Smooth muscle cell (in vitro differentiated cells): ENCODE measurements around the gene AP1S1. TPM values are rescaled to one million over a fixed set of nuclear protein-coding genes. Genes with fewer than 3 reads are reported as not detected.
"Not testable (repeated sequence)": the region's sequence is repeated elsewhere in the genome, so short reads cannot be mapped to it uniquely, and the experiment has no call there.

ENCODE experiments used
- DNase-seq: peaks from one replicate; lab custom pipeline; 2025; ENCODE audit not compliant: unreplicated experiment; lab: John Stamatoyannopoulos, UW
- H2AFZ ChIP-seq: fragments of 200-600 bp; sonication (generic); 2 replicates; pipeline ENCODE4 v1.6.0; 2016; ENCODE audit warnings: antibody characterized with exemption, low read depth, mild to moderate bottlenecking
- H3F3A ChIP-seq: fragments of 200-600 bp; sonication (generic); 2 replicates; pipeline ENCODE4 v1.6.0; 2017; ENCODE audit warnings: antibody characterized with exemption, low read depth
- H3K27ac ChIP-seq: fragments of 200-600 bp; sonication (generic); 2 replicates; pipeline ENCODE4 v1.5.1; 2016; ENCODE audit warnings: low read depth, mild to moderate bottlenecking
- H3K27me3 ChIP-seq: fragments of 200-600 bp; sonication (generic); 2 replicates; pipeline ENCODE4 v1.6.1; 2016; ENCODE audit warnings: low read depth, mild to moderate bottlenecking
- H3K36me3 ChIP-seq: fragments of 200-600 bp; sonication (generic); 2 replicates; pipeline ENCODE4 v1.5.1; 2016; ENCODE audit warnings: low read depth
- H3K4me1 ChIP-seq: fragments of 200-600 bp; sonication (generic); 2 replicates; pipeline ENCODE4 v1.5.1; 2016; ENCODE audit warnings: low read depth
- H3K4me2 ChIP-seq: fragments of 200-600 bp; sonication (generic); 2 replicates; pipeline ENCODE4 v1.6.0; 2016; ENCODE audit warnings: mild to moderate bottlenecking
- H3K4me3 ChIP-seq: fragments of 200-600 bp; sonication (generic); 2 replicates; pipeline ENCODE4 v1.5.1; 2016; ENCODE audit warnings: mild to moderate bottlenecking
- H3K79me2 ChIP-seq: fragments of 200-600 bp; sonication (generic); 2 replicates; pipeline ENCODE4 v1.6.0; 2016; ENCODE audit warnings: low read depth, mild to moderate bottlenecking
- H3K9ac ChIP-seq: fragments of 200-600 bp; sonication (generic); 2 replicates; pipeline ENCODE4 v1.6.0; 2016; ENCODE audit warnings: low read depth
- H3K9me3 ChIP-seq: fragments of 200-600 bp; sonication (generic); replicated peaks from 2 replicates; pipeline ENCODE4 v1.5.1; 2016; ENCODE audit warnings: low read depth
- H4K20me1 ChIP-seq: fragments of 200-600 bp; sonication (generic); 2 replicates; pipeline ENCODE4 v1.6.0; 2016; ENCODE audit warnings: low read depth
- CTCF ChIP-seq: fragments of 200-600 bp; sonication (generic); IDR thresholded peaks from 2 replicates; pipeline ENCODE4 v1.5.1; 2017; ENCODE audit warnings: borderline replicate concordance, mild to moderate bottlenecking, antibody characterized with exemption; ENCODE audit not compliant: insufficient read depth, poor library complexity, severe bottlenecking
- WGBS: methylation state at CpG from one replicate; pipeline ENCODE4 v1.1.7; 2016; ENCODE audit warnings: low lambda C conversion rate; 5-methylcytosine and 5-hydroxymethylcytosine counted together
- polyA plus RNA-seq: library from polyadenylated mRNA; unstranded; fragments of >200 nt; fragmentation: Nextera tagmentation; extraction: Ambion mirVana; gene quantifications from 2 replicates; pipeline ENCODE4 v1.2.1, GENCODE V29; 2016
- total RNA-seq: library from RNA; depleted of rRNA; stranded (reverse); fragments of >200 nt; gene quantifications from 2 replicates; pipeline ENCODE4 v1.2.3, GENCODE V29; 2014

AP1S1 gene
- total and polyA plus RNA-seq, 2 experiments from 2014 or later = 44.0 to 104 TPM

DNA sequence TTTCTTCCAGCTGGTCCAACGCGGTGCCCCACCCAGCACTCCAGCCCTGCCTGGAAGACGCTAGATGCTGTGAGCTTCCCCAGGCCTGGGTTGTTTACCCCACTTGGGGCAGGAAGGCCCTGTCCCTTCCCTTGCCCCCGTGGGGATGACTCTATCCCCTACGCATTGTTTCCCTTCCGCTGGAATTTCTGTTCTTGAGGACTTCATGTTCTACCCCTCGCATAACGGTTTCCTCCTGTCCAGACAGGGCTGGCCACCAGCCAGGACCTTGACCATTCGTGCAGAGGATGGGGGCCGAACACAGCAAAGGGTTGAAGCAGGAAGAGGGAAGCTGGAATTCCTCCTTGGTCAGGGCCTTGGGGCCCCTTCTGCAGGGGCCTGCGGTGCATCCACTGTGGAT is 42.0 kb upstream of the AP1S1 start:
- Histone ChIP-seq H3K36me3 (no peaks in the 10 kb centered on the region), H3F3A (peaks cover 4% of the 10 kb centered on the region), H3K27me3 (no peaks in the 10 kb centered on the region), H2AFZ (no peak overlapping the region), H3K4me2 (no peak overlapping the region), H3K27ac (peak overlapping the region; percentile 83), H4K20me1 (no peaks in the 10 kb centered on the region), H3K4me3 (no peak overlapping the region), H3K9me3 (no peaks in the 10 kb centered on the region), H3K4me1 (peaks cover 5% of the 10 kb centered on the region), H3K79me2 (no peaks in the 10 kb centered on the region), H3K9ac (no peak overlapping the region)
- 82% methylated on average over 11 of the region's 11 CpGs for WGBS
- no peak for TF ChIP-seq CTCF
- DNase-seq = no peak

- H3K27me3 ChIP-seq, DNase-seq, H3K4me3 ChIP-seq, H3K27ac ChIP-seq, H3K4me2 ChIP-seq, H2AFZ ChIP-seq, H3K4me1 ChIP-seq, H3K79me2 ChIP-seq, H3K9me3 ChIP-seq, H3K9ac ChIP-seq, H4K20me1 ChIP-seq, H3F3A ChIP-seq, H3K36me3 ChIP-seq: not testable (repeated sequence)
- WGBS = 96% methylated on average over 7 of the region's 7 CpGs
These were observed 41.1 kb upstream of the AP1S1 start for GRCh38 chr7:101113140-101113539.

- Histone ChIP-seq H3K9me3 (no peaks in the 10 kb centered on the region), H3K4me2 (no peak overlapping the region), H3K9ac (no peak overlapping the region), H3F3A (peaks cover 6% of the 10 kb centered on the region), H3K27me3 (no peaks in the 10 kb centered on the region), H4K20me1 (no peaks in the 10 kb centered on the region), H2AFZ (no peak overlapping the region), H3K36me3 (no peaks in the 10 kb centered on the region), H3K4me1 (peaks cover 5% of the 10 kb centered on the region), H3K79me2 (no peaks in the 10 kb centered on the region), H3K4me3 (no peak overlapping the region), H3K27ac (no peak overlapping the region)
- WGBS = 80% methylated on average over 11 of the region's 11 CpGs
- DNase-seq = no peak
- no peak for TF ChIP-seq CTCF
These were observed 40.4 kb upstream of the AP1S1 start for GRCh38 chr7:101113836-101114235.

- no peak for DNase-seq
- H4K20me1 ChIP-seq = no peaks in the 10 kb centered on the region
- 48% methylated on average over 8 of the region's 8 CpGs for WGBS
- H3K79me2 ChIP-seq = no peaks in the 10 kb centered on the region
- no peaks in the 10 kb centered on the region for H3K9me3 ChIP-seq
- no peak for TF ChIP-seq CTCF
- H3K27me3 ChIP-seq = no peaks in the 10 kb centered on the region
- H3K4me3 ChIP-seq = no peak overlapping the region
- H3K9ac ChIP-seq = no peak overlapping the region
- H3F3A ChIP-seq = peaks cover 13% of the 10 kb centered on the region
- no peak overlapping the region for H2AFZ ChIP-seq
- H3K4me2 ChIP-seq = no peak overlapping the region
- H3K27ac ChIP-seq = peak overlapping the region; percentile 48
- peaks cover 5% of the 10 kb centered on the region for H3K4me1 ChIP-seq
- no peaks in the 10 kb centered on the region for H3K36me3 ChIP-seq
These were observed 39.8 kb upstream of the AP1S1 start for GRCh38 chr7:101114492-101114891.
